Ishikawa (cell line): Measurements from ENCODE around the gene SLC1A2.

Source experiments
- CEBPB ChIP-seq: IDR thresholded peaks from 2 replicates; pipeline ENCODE4 v1.6.1; 2012
- CREB1 ChIP-seq: IDR thresholded peaks from 2 replicates; pipeline ENCODE4 v1.6.1; 2012; ENCODE audit warnings: low read depth
- EGR1 ChIP-seq: IDR thresholded peaks from 2 replicates; pipeline ENCODE4 v1.6.1; 2012
- EP300 ChIP-seq: IDR thresholded peaks from 2 replicates; pipeline ENCODE4 v1.6.1; 2012; ENCODE audit warnings: borderline replicate concordance
- FOXM1 ChIP-seq: IDR thresholded peaks from 2 replicates; pipeline ENCODE4 v1.6.1; 2012; ENCODE audit warnings: low read depth, borderline replicate concordance
- MAX ChIP-seq: IDR thresholded peaks from 2 replicates; pipeline ENCODE4 v1.6.1; 2012
- NFIC ChIP-seq: IDR thresholded peaks from 2 replicates; pipeline ENCODE4 v1.6.1; 2012
- RAD21 ChIP-seq: IDR thresholded peaks from 2 replicates; pipeline ENCODE4 v1.6.1; 2012; ENCODE audit warnings: low read depth
- REST ChIP-seq: IDR thresholded peaks from 2 replicates; pipeline ENCODE4 v1.6.1; 2012; ENCODE audit warnings: low read depth, mild to moderate bottlenecking
- TAF1 ChIP-seq: IDR thresholded peaks from 2 replicates; pipeline ENCODE4 v1.6.1; 2012; ENCODE audit warnings: low read depth, mild to moderate bottlenecking
- TCF12 ChIP-seq: IDR thresholded peaks from 2 replicates; pipeline ENCODE4 v1.6.1; 2012; ENCODE audit warnings: low read depth
- TEAD4 ChIP-seq: IDR thresholded peaks from 2 replicates; pipeline ENCODE4 v1.6.1; 2012
- USF1 ChIP-seq: IDR thresholded peaks from 2 replicates; pipeline ENCODE4 v1.6.1; 2012
- YY1 ChIP-seq: IDR thresholded peaks from 2 replicates; pipeline ENCODE4 v1.6.1; 2012; ENCODE audit warnings: low read depth
- ZBTB7A ChIP-seq: IDR thresholded peaks from 2 replicates; pipeline ENCODE4 v1.6.1; 2012; ENCODE audit warnings: low read depth

The SLC1A2 gene

GRCh38 chr11:35302398-35302797, 117.0 kb downstream of the SLC1A2 start:
- TF ChIP-seq REST (no peak), ZBTB7A (no peak), TAF1 (no peak), EGR1 (no peak), YY1 (no peak), TCF12 (no peak), CEBPB (no peak), RAD21 (no peak), TEAD4 (no peak), CREB1 (no peak), MAX (no peak), NFIC (no peak), FOXM1 (no peak), USF1 (no peak), EP300 (no peak)

- TF ChIP-seq TCF12 (no peak), REST (no peak), MAX (no peak), FOXM1 (no peak), CREB1 (no peak), YY1 (no peak), RAD21 (no peak), ZBTB7A (no peak), USF1 (no peak)
Measured at GRCh38 chr11:35298369-35298768, 121.0 kb downstream of the SLC1A2 start.

GRCh38 chr11:35295751-35296150, 123.6 kb downstream of the SLC1A2 start:
- TF ChIP-seq FOXM1 (no peak), NFIC (no peak), TCF12 (no peak), CREB1 (no peak), CEBPB (no peak), RAD21 (no peak), REST (no peak), EP300 (no peak), ZBTB7A (no peak), EGR1 (no peak)

GRCh38 chr11:35293699-35294098, 125.7 kb downstream of the SLC1A2 start:
- TF ChIP-seq USF1 (no peak), CEBPB (no peak)

- no peak for TF ChIP-seq NFIC
- no peak for TF ChIP-seq CREB1
- no peak for TF ChIP-seq TEAD4
- no peak for TF ChIP-seq TAF1
- no peak for TF ChIP-seq RAD21
- TF ChIP-seq ZBTB7A = no peak
- no peak for TF ChIP-seq YY1
- TF ChIP-seq EP300 = no peak
- TF ChIP-seq FOXM1 = no peak
- TF ChIP-seq MAX = no peak
- no peak for TF ChIP-seq TCF12
Measured at GRCh38 chr11:35293035-35293434, 126.3 kb downstream of the SLC1A2 start.
